Liver (tissue), 3 donors: Measurements from ENCODE around the gene FAM83C.

ENCODE experiments used
- EGR1 ChIP-seq, 2 donors: IDR thresholded peaks; 2 replicates each; pipeline ENCODE4 v1.6.1; 2016 to 2018; ENCODE audit warnings: antibody characterized with exemption in 2 of 2, low read depth in 2 of 2
- FOXA1 ChIP-seq: IDR thresholded peaks from 2 replicates; pipeline ENCODE4 v1.6.1; 2016; ENCODE audit warnings: antibody characterized with exemption
- FOXA2 ChIP-seq: IDR thresholded peaks from 2 replicates; pipeline ENCODE4 v1.6.1; 2016; ENCODE audit warnings: antibody characterized with exemption
- GABPA ChIP-seq, 2 donors: IDR thresholded peaks in 1 of 2; conservative IDR thresholded peaks in 1 of 2; 2 replicates each; pipeline ENCODE4 v1.6.1; 2016; ENCODE audit warnings: antibody characterized with exemption in 2 of 2, mild to moderate bottlenecking in 1 of 2, moderate library complexity in 1 of 2
- HNF4A ChIP-seq, 2 donors: conservative IDR thresholded peaks; 2 replicates each; pipeline ENCODE4 v1.6.1; 2016; ENCODE audit warnings: antibody characterized with exemption in 2 of 2, mild to moderate bottlenecking in 2 of 2
- HNF4G ChIP-seq: IDR thresholded peaks from 2 replicates; pipeline ENCODE4 v1.6.1; 2016; ENCODE audit warnings: antibody characterized with exemption
- JUND ChIP-seq, 2 donors: IDR thresholded peaks; 2 replicates each; pipeline ENCODE4 v1.6.1; 2016; ENCODE audit warnings: antibody characterized with exemption in 2 of 2
- RAD21 ChIP-seq, 2 donors: IDR thresholded peaks; 2 replicates each; pipeline ENCODE4 v1.6.1; 2016; ENCODE audit warnings: antibody characterized with exemption in 2 of 2, mild to moderate bottlenecking in 2 of 2
- SP1 ChIP-seq: IDR thresholded peaks from 2 replicates; pipeline ENCODE4 v1.6.1; 2018; ENCODE audit warnings: antibody characterized with exemption, mild to moderate bottlenecking
- TAF1 ChIP-seq: conservative IDR thresholded peaks from 2 replicates; pipeline ENCODE4 v1.6.1; 2016; ENCODE audit warnings: antibody characterized with exemption, mild to moderate bottlenecking
- YY1 ChIP-seq: IDR thresholded peaks from 2 replicates; pipeline ENCODE4 v1.6.1; 2016; ENCODE audit warnings: antibody characterized with exemption, mild to moderate bottlenecking
- TF ChIP-seq, protein P1 (sequence below): fragments of 150-350 bp; IDR thresholded peaks from 2 replicates; pipeline ENCODE4 v1.5.1; 2017; ENCODE audit warnings: improper control_type of control experiment, low read depth, low read length; ENCODE audit not compliant: missing input control
- TF ChIP-seq, protein P2 (sequence below): IDR thresholded peaks from 2 replicates; pipeline ENCODE4 v1.6.1; 2016; ENCODE audit warnings: antibody characterized with exemption, mild to moderate bottlenecking
- TF ChIP-seq, protein P3 (sequence below): IDR thresholded peaks from 2 replicates; pipeline ENCODE4 v1.6.1; 2016; ENCODE audit warnings: antibody characterized with exemption
- donor health status: healthy.
- donor health status: healthy.

DNA sequence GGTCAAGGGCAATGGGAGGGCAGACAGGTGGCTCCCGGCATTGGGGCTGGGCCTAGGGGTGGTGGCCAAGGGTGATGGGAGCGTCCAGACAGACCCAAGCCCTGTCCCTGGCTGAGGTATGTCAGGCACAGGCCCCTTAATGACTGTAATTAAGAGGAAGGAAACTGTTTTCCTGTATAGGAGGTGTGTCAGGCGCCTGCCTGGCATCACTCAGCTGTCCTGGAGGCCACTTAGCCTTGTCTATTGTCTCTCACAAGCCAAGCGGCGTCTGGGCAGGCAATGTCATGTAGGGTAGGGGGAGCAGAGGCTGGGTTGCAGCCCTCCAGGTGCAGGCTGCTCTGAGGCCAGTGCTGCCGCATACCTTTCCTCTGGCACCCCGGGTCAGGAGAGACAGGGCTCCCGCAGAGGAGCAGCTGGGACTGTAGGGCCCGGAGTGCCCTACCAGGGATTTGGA is 3.9 kb upstream of the FAM83C start:
- TF ChIP-seq, protein P1, sequence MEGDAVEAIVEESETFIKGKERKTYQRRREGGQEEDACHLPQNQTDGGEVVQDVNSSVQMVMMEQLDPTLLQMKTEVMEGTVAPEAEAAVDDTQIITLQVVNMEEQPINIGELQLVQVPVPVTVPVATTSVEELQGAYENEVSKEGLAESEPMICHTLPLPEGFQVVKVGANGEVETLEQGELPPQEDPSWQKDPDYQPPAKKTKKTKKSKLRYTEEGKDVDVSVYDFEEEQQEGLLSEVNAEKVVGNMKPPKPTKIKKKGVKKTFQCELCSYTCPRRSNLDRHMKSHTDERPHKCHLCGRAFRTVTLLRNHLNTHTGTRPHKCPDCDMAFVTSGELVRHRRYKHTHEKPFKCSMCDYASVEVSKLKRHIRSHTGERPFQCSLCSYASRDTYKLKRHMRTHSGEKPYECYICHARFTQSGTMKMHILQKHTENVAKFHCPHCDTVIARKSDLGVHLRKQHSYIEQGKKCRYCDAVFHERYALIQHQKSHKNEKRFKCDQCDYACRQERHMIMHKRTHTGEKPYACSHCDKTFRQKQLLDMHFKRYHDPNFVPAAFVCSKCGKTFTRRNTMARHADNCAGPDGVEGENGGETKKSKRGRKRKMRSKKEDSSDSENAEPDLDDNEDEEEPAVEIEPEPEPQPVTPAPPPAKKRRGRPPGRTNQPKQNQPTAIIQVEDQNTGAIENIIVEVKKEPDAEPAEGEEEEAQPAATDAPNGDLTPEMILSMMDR, result no peak
- TF ChIP-seq, protein P2, sequence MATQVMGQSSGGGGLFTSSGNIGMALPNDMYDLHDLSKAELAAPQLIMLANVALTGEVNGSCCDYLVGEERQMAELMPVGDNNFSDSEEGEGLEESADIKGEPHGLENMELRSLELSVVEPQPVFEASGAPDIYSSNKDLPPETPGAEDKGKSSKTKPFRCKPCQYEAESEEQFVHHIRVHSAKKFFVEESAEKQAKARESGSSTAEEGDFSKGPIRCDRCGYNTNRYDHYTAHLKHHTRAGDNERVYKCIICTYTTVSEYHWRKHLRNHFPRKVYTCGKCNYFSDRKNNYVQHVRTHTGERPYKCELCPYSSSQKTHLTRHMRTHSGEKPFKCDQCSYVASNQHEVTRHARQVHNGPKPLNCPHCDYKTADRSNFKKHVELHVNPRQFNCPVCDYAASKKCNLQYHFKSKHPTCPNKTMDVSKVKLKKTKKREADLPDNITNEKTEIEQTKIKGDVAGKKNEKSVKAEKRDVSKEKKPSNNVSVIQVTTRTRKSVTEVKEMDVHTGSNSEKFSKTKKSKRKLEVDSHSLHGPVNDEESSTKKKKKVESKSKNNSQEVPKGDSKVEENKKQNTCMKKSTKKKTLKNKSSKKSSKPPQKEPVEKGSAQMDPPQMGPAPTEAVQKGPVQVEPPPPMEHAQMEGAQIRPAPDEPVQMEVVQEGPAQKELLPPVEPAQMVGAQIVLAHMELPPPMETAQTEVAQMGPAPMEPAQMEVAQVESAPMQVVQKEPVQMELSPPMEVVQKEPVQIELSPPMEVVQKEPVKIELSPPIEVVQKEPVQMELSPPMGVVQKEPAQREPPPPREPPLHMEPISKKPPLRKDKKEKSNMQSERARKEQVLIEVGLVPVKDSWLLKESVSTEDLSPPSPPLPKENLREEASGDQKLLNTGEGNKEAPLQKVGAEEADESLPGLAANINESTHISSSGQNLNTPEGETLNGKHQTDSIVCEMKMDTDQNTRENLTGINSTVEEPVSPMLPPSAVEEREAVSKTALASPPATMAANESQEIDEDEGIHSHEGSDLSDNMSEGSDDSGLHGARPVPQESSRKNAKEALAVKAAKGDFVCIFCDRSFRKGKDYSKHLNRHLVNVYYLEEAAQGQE, result no peak
- TF ChIP-seq FOXA2 (no peak), SP1 (no peak), RAD21 (IDR thresholded peaks at IDR 0.05) (no peak), GABPA (IDR thresholded peaks at IDR 0.05 in 1 of 2, conservative IDR thresholded peaks at IDR 0.05 in 1 of 2) (no peak), HNF4G (no peak), JUND (IDR thresholded peaks at IDR 0.05) (no peak), TAF1 (no peak), FOXA1 (no peak), HNF4A (conservative IDR thresholded peaks at IDR 0.05) (no peak), EGR1 (IDR thresholded peaks at IDR 0.05; ENCODE audit: low read depth in 2 of 2) (no peak), YY1 (no peak)
- TF ChIP-seq, protein P3, sequence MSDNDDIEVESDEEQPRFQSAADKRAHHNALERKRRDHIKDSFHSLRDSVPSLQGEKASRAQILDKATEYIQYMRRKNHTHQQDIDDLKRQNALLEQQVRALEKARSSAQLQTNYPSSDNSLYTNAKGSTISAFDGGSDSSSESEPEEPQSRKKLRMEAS, result no peak
